Stimulated activated CD4-positive, alpha-beta T cell treated with anti-CD3 and anti-CD28 coated beads, Interleukin-1b, Interleukin-23, amount 100 ng/mL, for 24 hours (primary cell): ENCODE measurements around the gene NOSIP.
A peak's percentile ranks its signal among the peaks of the same experiment; 100 is the strongest.

Experiments
- DNase-seq, 4 experiments: peaks; one replicate each; pipeline ENCODE4 v3.0.0-alpha.2; 2020; ENCODE audit warnings: low read depth in 4 of 4, low spot score in 1 of 4

Gene NOSIP

DNA sequence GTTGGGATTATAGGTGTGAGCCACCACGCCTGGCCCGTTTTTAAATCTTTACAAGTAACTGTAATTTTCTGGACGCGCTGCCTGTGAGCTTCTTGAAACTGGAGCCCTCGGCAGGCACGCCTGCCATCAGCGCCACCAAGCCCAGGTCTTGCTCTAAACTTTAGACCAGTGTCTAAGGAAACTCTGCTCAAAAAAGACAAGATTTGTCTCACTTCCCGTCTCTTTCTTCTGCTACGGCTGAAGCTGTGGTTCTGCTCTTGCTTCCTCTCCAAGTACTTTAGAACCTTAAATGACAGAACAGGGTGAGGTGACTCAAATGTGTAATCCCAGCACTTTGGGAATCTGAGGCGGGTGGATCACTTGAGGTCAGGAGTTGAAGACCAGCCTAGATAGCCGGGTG, 27.6 kb downstream of the NOSIP start:
- DNase-seq: no peak

DNA sequence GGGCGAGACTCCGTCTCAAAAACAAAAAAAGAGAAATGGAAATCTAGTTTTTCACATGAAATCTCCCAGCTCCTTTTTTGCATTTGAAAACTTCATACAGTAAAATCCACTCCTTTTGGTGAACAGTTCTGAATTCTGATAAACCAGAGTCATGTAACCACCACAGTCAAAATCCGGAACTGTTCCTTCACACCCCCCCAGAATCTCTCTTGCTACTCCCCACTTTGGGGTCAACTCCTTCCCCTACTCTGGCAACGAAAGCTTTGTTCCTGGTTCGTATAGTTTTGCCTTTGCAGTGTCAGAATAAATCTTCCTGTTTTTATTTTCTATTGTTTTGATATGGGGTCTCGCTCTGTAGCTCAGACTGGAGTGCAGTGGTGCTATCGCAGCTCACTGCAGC, 28.8 kb downstream of the NOSIP start:
- DNase-seq: no peak

DNA sequence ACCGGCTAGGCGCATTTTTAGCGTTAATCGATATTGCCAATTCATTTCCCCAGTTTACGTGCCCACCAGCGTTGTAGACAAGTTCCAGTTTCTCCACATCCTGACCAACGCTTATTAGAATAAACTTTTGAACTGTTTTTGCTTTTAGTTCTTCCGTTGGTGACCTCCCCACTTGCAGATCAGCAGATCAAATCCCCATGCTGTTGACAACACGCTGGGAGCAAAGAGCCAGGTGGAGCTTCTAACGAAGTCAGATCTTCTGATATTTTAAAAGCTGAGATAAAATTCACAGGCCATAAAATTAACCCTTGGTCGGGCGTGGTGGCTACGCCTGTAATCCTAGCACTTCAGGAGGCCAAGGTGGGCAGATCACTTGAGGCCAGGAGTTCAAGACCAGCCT, 31.3 kb downstream of the NOSIP start:
- DNase-seq: no peak

GRCh38 chr19:49546825-49547565, 33.4 kb downstream of the NOSIP start:
- peak in 1 of 4 experiments; percentile 54 for DNase-seq

GRCh38 chr19:49544154-49544553, 36.2 kb downstream of the NOSIP start:
- no peak for DNase-seq

GRCh38 chr19:49543032-49543431, 37.3 kb downstream of the NOSIP start:
- no peak for DNase-seq

DNA sequence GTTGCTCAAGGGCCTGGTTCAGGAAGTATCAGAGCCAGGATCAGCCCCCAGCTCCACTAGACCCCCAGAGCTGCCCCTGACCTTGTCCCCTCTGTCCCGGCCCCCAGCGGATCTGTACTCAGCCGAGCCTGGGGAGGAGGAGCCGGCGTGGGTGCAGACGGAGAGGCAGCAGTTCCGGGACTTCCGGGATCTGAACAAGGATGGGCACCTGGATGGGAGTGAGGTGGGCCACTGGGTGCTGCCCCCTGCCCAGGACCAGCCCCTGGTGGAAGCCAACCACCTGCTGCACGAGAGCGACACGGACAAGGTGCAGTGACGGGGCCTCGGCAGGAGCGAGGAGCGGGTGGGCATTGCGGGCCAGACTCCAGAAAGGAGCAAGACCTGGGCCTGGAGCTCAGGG, 37.9 kb downstream of the NOSIP start:
- DNase-seq: no peak

- DNase-seq: no peak
Observed at GRCh38 chr19:49541914-49542313, 38.4 kb downstream of the NOSIP start.

DNA sequence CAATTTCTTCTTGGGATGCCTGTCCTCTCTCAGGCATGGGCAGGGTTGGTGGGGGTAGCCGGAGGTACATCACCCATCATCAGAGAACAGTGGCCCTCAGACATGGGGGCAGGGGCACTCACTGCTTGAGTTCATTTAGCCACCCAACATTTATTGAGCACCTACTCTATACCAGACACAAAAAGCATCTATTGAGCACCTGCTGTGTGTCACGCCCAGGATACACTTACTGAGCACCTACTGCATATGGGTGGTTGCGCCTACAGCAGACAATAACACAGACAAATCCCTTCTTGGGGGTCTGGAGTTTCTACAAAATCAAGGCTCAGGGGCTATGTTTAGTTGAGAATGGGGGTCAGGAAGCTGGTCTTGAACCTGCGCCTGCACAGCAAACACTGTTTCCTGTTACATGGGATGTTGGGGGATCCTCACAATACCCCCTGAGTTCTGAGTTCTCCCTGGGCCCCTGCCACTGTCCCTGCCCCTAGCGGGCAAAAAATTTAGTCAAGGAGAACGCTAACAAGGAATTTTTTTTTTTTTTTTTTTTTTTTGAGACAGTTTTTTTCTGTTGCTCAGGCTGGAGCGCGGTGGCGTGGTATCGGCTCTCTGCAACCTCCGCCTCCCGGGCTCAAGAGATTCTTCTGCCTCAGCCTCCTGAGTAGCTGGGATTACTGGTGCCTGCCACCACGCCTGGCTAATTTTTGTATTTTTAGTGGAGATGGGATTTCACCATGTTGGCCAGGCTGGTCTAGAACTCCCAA, 41.0 kb downstream of the NOSIP start:
- no peak for DNase-seq

- DNase-seq: no peak
Observed at GRCh38 chr19:49538643-49539042, 41.7 kb downstream of the NOSIP start.

- no peak for DNase-seq
Observed at GRCh38 chr19:49536921-49537462, 43.4 kb downstream of the NOSIP start.

DNA sequence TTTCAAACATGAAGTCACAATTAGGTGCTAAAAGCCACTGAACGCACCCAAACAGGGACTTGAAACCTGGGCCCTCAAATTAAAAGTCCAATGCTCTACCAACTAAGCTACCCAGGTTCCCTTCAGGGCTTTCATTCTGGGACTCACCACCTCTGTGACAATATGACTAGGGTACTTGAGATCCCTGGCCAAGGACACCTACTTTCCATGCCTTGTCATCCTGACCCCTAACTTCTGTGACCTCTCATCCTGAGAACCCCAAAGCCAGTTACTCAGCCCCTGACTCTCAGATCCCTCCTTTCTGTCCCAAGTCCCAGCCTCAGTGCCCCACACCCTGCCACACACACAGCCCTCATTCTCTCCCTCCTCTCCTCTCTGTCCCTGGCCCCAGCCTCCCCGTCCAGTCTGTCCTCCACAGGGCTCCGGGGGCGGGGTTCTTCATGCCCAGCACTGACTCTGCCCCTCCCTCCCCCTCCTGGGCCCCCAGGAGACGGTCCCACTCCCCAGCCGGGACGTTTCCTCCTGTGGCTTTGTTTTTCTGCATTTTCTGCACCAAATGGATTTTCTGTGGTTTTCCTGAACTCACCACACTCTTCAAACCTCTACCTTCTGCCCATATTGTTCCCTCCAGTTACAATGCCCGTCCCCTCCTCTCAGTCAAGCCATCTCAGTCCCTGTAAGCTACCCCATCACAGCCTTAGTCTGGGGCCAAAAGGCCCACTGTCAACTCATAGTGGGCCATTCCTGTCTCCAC, 45.5 kb downstream of the NOSIP start:
- no peak for DNase-seq

- DNase-seq: peak; percentile 62 to 81 (median 68)
Observed at GRCh38 chr19:49533551-49534488, 46.5 kb downstream of the NOSIP start.

- no peak for DNase-seq
Observed at GRCh38 chr19:49530708-49531107, 49.6 kb downstream of the NOSIP start.

GRCh38 chr19:49528211-49528771, 52.1 kb downstream of the NOSIP start:
- DNase-seq: no peak

GRCh38 chr19:49524812-49525455, 55.4 kb downstream of the NOSIP start:
- no peak for DNase-seq

DNA sequence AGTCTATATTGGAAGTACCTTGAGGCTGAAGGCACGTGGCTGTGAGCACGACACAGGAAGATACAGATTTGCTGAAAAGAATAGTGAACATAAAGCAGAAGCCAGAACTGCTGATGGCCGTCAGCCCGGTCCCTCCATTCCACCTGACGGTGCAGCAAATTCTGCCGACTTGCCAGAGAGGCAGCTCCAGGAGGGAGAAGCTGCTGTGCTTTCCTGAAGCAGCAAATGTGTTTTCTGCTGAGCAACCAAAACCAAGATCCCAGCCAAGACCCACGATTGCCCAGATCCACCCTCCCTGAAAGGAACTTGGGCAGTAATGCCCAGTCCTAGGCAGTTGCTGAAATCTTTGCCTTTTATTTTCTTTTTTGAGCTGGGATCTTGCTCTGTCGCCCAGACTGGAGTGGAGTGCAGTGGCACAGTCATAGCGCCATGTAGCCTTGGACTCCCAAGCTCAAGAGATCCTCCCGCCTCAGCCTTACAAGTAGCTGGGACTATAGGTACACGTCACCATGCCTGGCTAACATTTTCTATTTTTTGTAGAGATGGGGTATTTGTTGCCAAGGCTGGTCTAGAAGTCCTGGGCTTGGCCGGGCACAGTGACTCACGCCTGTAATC, 59.5 kb downstream of the NOSIP start:
- no peak for DNase-seq

- no peak for DNase-seq
Observed at GRCh38 chr19:49518033-49518432, 62.3 kb downstream of the NOSIP start.

GRCh38 chr19:49515767-49516166, 64.6 kb downstream of the NOSIP start:
- no peak for DNase-seq
